Trophoblast cell (in vitro differentiated cells and primary cell): ENCODE data around the gene KRT9.
"Not testable (repeated sequence)": the region's sequence is repeated elsewhere in the genome, so short reads cannot be mapped to it uniquely, and the experiment has no call there.

ENCODE experiments used
- DNase-seq, 2 donors: peaks; one replicate each; pipeline ENCODE4 v3.0.0-alpha.2; 2016
- H2AFZ ChIP-seq: 2 replicates; pipeline ENCODE4 v1.6.1; 2013; ENCODE audit warnings: low read length, moderate library complexity, mild to moderate bottlenecking; ENCODE audit not compliant: insufficient read depth, poor library complexity
- H2AK5ac ChIP-seq: 2 replicates; pipeline ENCODE4 v1.6.1; 2013; ENCODE audit warnings: mild to moderate bottlenecking, low read length
- H2BK120ac ChIP-seq: 2 replicates; pipeline ENCODE4 v1.6.1; 2013; ENCODE audit warnings: low read length, mild to moderate bottlenecking, moderate library complexity; ENCODE audit not compliant: insufficient read depth, poor library complexity
- H2BK12ac ChIP-seq: 2 replicates; pipeline ENCODE4 v1.6.1; 2013; ENCODE audit warnings: mild to moderate bottlenecking, low read length, moderate library complexity
- H2BK5ac ChIP-seq: 2 replicates; pipeline ENCODE4 v1.6.1; 2013; ENCODE audit warnings: low read length, low read depth, moderate library complexity, mild to moderate bottlenecking; ENCODE audit not compliant: poor library complexity
- H3K14ac ChIP-seq: 2 replicates; pipeline ENCODE4 v1.6.1; 2013; ENCODE audit warnings: mild to moderate bottlenecking, low read length
- H3K18ac ChIP-seq: 2 replicates; pipeline ENCODE4 v1.6.1; 2013; ENCODE audit warnings: mild to moderate bottlenecking, low read length
- H3K23ac ChIP-seq: 2 replicates; pipeline ENCODE4 v1.6.1; 2013; ENCODE audit warnings: low read length
- H3K27ac ChIP-seq: 2 replicates; pipeline ENCODE4 v1.5.1; 2013; ENCODE audit warnings: low read depth, mild to moderate bottlenecking, inconsistent platforms, low read length, moderate library complexity
- H3K27me3 ChIP-seq: 2 replicates; pipeline ENCODE4 v1.6.1; 2013; ENCODE audit warnings: inconsistent platforms, mild to moderate bottlenecking, low read length, moderate library complexity; ENCODE audit not compliant: insufficient read depth
- H3K36me3 ChIP-seq, 2 experiments: 1 replicate in 1 of 2; 2 replicates in 1 of 2; pipeline ENCODE4 v1.6.1; 2013; ENCODE audit warnings: low read length in 2 of 2, mild to moderate bottlenecking in 2 of 2, moderate library complexity in 1 of 2; ENCODE audit not compliant: insufficient read depth in 2 of 2, control insufficient read depth in 1 of 2
- H3K4ac ChIP-seq: 2 replicates; pipeline ENCODE4 v1.6.1; 2013; ENCODE audit warnings: low read depth, mild to moderate bottlenecking, low read length, moderate library complexity
- H3K4me1 ChIP-seq, 2 experiments: 1 replicate in 1 of 2; 2 replicates in 1 of 2; pipeline ENCODE4 v1.6.1; 2013; ENCODE audit warnings: low read length in 2 of 2, mild to moderate bottlenecking in 2 of 2, moderate library complexity in 1 of 2; ENCODE audit not compliant: insufficient read depth in 2 of 2, control insufficient read depth in 1 of 2
- H3K4me2 ChIP-seq: 2 replicates; pipeline ENCODE4 v1.6.1; 2013; ENCODE audit warnings: inconsistent platforms, mild to moderate bottlenecking, low read length, moderate library complexity
- H3K4me3 ChIP-seq: 2 replicates; pipeline ENCODE4 v1.5.1; 2013; ENCODE audit warnings: mild to moderate bottlenecking, low read depth, low read length, inconsistent platforms
- H3K79me1 ChIP-seq: one replicate; pipeline ENCODE4 v1.6.1; 2013; ENCODE audit warnings: low read length
- H3K79me2 ChIP-seq: 2 replicates; pipeline ENCODE4 v1.6.1; 2013; ENCODE audit warnings: low read length, mild to moderate bottlenecking; ENCODE audit not compliant: control insufficient read depth, insufficient read depth, poor library complexity
- H3K9ac ChIP-seq: 2 replicates; pipeline ENCODE4 v1.6.1; 2013; ENCODE audit warnings: mild to moderate bottlenecking, low read length
- H3K9me3 ChIP-seq: 2 replicates; pipeline ENCODE4 v1.6.1; 2013; ENCODE audit warnings: low read depth, mild to moderate bottlenecking, control low read depth, inconsistent platforms, low read length; ENCODE audit not compliant: insufficient read depth
- H4K12ac ChIP-seq: 2 replicates; pipeline ENCODE4 v1.6.1; 2013; ENCODE audit warnings: low read depth, mild to moderate bottlenecking, low read length, moderate library complexity
- H4K8ac ChIP-seq: 2 replicates; pipeline ENCODE4 v1.6.1; 2013; ENCODE audit warnings: low read depth, mild to moderate bottlenecking, low read length, moderate library complexity
- H4K91ac ChIP-seq: one replicate; pipeline ENCODE4 v1.6.1; 2013; ENCODE audit warnings: low read depth, mild to moderate bottlenecking, low read length, moderate library complexity
- WGBS: extraction: QIAGEN DNeasy Blood & Tissue Kit; methylation state at CpG from one replicate; pipeline ENCODE4 v1.1.7; 2013; ENCODE audit warnings: missing lambda C conversion rate; ENCODE audit not compliant: insufficient read length, insufficient coverage; ENCODE audit errors: extremely low coverage; 5-methylcytosine and 5-hydroxymethylcytosine counted together

The KRT9 gene

DNA sequence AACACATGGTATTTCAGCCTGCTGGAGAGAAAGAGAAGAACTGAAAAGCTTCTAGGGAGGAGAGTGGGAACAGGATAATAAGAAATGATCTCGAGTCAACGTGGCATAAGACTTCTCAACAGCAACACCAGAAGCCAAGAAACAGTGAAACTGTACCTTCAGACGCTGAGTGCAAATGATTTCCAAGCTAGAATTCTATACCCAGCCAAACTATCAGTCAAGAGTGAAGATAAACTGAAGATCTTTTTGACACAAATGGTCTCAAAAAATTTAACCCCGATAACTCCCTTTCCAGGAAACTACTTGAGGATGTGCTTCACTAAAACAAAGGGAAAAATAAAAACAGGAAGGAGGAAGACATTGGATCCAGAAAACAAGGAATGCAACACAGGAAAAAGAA lies 35.1 kb upstream of the KRT9 start:
- not testable (repeated sequence) for DNase-seq
- no CpG with 5 or more reads among the region's 4 CpGs for WGBS

DNA sequence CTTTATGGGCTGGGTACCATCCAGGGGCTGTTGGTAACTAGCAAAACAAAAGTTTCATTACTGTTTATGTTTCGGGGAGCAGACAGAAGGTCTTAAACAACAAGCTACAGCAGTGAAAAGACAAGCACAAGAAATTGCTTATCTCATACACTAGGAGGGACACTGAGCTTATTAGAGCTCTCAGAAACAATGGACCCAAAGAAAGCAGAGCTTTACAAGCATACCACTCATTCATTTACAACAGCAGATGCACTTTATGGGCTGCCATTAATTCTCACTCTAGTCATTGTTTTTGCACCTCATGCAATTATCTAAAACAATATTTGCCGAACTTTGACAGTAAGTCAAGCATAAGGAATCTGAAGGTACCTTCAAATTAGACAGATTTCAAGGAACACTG lies 30.7 kb upstream of the KRT9 start:
- Histone ChIP-seq H3K9ac (no peak overlapping the region), H3K79me2 (no peaks in the 10 kb centered on the region), H2AFZ (no peak overlapping the region), H3K18ac (no peak overlapping the region), H3K4me2 (no peak overlapping the region), H4K12ac (no peak overlapping the region), H2AK5ac (no peak overlapping the region), H3K4me3 (no peak overlapping the region), H3K9me3 (peaks cover 3% of the 10 kb centered on the region), H2BK120ac (no peak overlapping the region), H3K14ac (no peak overlapping the region), H3K36me3 (no peaks in the 10 kb centered on the region), H4K8ac (no peak overlapping the region), H4K91ac (no peak overlapping the region), H3K23ac (no peak overlapping the region), H3K4ac (no peak overlapping the region), H3K27me3 (no peaks in the 10 kb centered on the region), H3K27ac (no peak overlapping the region), H2BK12ac (no peak overlapping the region), H3K4me1 (no peaks in the 10 kb centered on the region), H2BK5ac (no peak overlapping the region), H3K79me1 (no peaks in the 10 kb centered on the region)
- WGBS: no CpG with 5 or more reads among the region's 2 CpGs
- no peak for DNase-seq

More for the DNA sequence above, 35.1 kb upstream of the KRT9 start:
- not testable (repeated sequence) for H3K23ac ChIP-seq, H3K79me1 ChIP-seq, H2AFZ ChIP-seq, H4K12ac ChIP-seq, H3K4me3 ChIP-seq, H2BK120ac ChIP-seq, H3K79me2 ChIP-seq, H3K4me2 ChIP-seq, H3K27me3 ChIP-seq, H4K91ac ChIP-seq, H4K8ac ChIP-seq, H3K4me1 ChIP-seq, H3K4ac ChIP-seq, H2AK5ac ChIP-seq, H3K27ac ChIP-seq, H3K9ac ChIP-seq, H3K36me3 ChIP-seq, H2BK12ac ChIP-seq, H3K14ac ChIP-seq, H3K9me3 ChIP-seq, H2BK5ac ChIP-seq, H3K18ac ChIP-seq

DNA sequence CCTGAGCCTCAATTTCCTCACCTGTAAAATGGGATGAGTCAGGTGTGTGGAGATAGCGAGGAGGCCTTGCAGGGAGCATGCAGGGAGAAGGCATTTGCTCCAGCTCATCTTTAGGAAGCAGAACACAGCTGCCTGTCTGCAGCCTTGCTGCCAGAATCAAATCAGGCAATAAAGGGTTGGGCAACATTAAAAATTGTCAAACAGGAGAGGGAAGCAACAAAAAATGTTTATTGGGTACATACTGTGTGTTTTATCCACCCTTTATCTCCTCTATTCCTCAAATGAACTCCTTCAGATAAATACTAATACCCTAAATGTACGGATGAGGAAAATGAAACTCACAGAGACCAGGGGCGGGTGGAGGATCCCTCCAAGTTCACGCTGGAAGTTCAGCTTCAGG lies 28.5 kb upstream of the KRT9 start:
- H3K79me2 ChIP-seq: no peaks in the 10 kb centered on the region
- H3K27ac ChIP-seq: no peak overlapping the region
- peaks cover 3% of the 10 kb centered on the region for H3K9me3 ChIP-seq
- no peak overlapping the region for H2AK5ac ChIP-seq
- no CpG with 5 or more reads among the region's 4 CpGs for WGBS
- no peaks in the 10 kb centered on the region for H3K27me3 ChIP-seq
- H3K14ac ChIP-seq: no peak overlapping the region
- no peak for DNase-seq
- H2BK12ac ChIP-seq: no peak overlapping the region
- no peaks in the 10 kb centered on the region for H3K79me1 ChIP-seq
- no peak overlapping the region for H4K12ac ChIP-seq
- H3K36me3 ChIP-seq: no peaks in the 10 kb centered on the region
- no peak overlapping the region for H3K4ac ChIP-seq
- H4K91ac ChIP-seq: no peak overlapping the region
- no peak overlapping the region for H3K18ac ChIP-seq
- H3K9ac ChIP-seq: peak overlapping the region; percentile 33
- no peak overlapping the region for H2AFZ ChIP-seq
- no peak overlapping the region for H2BK5ac ChIP-seq
- no peak overlapping the region for H4K8ac ChIP-seq
- H2BK120ac ChIP-seq: no peak overlapping the region
- no peaks in the 10 kb centered on the region for H3K4me1 ChIP-seq
- no peak overlapping the region for H3K4me3 ChIP-seq
- H3K4me2 ChIP-seq: no peak overlapping the region
- no peak overlapping the region for H3K23ac ChIP-seq

DNA sequence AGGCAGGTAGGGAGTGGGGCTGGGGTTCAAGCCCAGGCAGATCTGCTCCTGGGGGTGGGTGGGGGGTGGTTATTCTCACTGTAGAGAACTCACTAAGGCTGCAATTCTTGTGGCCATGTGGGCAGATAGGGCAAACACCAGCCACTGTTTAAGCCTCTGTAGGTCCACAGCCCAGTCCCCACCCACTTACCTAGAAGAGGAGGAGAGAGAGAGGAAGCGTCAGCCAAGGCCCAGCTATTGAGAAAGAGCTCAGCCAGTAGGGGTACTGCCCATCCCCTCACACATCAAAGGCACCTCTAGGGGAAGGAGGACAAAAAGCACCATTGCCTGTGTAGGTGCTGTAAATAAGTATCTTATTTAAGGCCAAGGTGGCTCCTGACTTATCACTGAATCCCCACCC lies 27.8 kb upstream of the KRT9 start:
- Histone ChIP-seq H3K4me1 (no peaks in the 10 kb centered on the region), H3K4me2 (no peak overlapping the region), H2AFZ (no peak overlapping the region), H3K4ac (no peak overlapping the region), H3K23ac (no peak overlapping the region), H3K9me3 (peaks cover 3% of the 10 kb centered on the region), H4K91ac (no peak overlapping the region), H2BK12ac (no peak overlapping the region), H2BK5ac (no peak overlapping the region), H3K4me3 (no peak overlapping the region), H3K27me3 (no peaks in the 10 kb centered on the region), H3K36me3 (no peaks in the 10 kb centered on the region), H4K12ac (no peak overlapping the region), H3K14ac (no peak overlapping the region), H3K79me2 (no peaks in the 10 kb centered on the region), H4K8ac (no peak overlapping the region), H3K18ac (no peak overlapping the region), H3K79me1 (no peaks in the 10 kb centered on the region), H2BK120ac (no peak overlapping the region), H3K27ac (no peak overlapping the region), H2AK5ac (no peak overlapping the region), H3K9ac (no peak overlapping the region)
- no CpG with 5 or more reads among the region's 1 CpG for WGBS
- no peak for DNase-seq
